ENCODE data around the gene LMF2.

LMF2 gene

GRCh38 chr22:50548040-50548920 lies 40.8 kb upstream of the LMF2 start:
- DNase-seq (ENCODE audit: low spot score) = no peak
- H3K27ac ChIP-seq = no peak overlapping the region
- peak overlapping the region; percentile 51 for H3K4me3 ChIP-seq
- TF ChIP-seq CTCF (IDR thresholded peaks at IDR 0.05) = no peak

- H3K4me3 ChIP-seq = no peak overlapping the region
- no peak for TF ChIP-seq CTCF (IDR thresholded peaks at IDR 0.05)
- DNase-seq (ENCODE audit: low spot score) = no peak
- H3K27ac ChIP-seq = no peak overlapping the region
These were observed 39.9 kb upstream of the LMF2 start for GRCh38 chr22:50547263-50547985.

GRCh38 chr22:50546326-50547262 lies 39.1 kb upstream of the LMF2 start:
- DNase-seq (ENCODE audit: low spot score) = no peak
- no peak for TF ChIP-seq CTCF (IDR thresholded peaks at IDR 0.05)
- Histone ChIP-seq H3K4me3 (no peak overlapping the region), H3K27ac (no peak overlapping the region)

GRCh38 chr22:50545522-50546325 lies 38.2 kb upstream of the LMF2 start, which contains the start of gene KLHDC7B:
TSS of gene KLHDC7B (plus strand) at chr22:50545899. CDS start at chr22:50546244, 345 bp downstream.
- no peak for TF ChIP-seq CTCF (IDR thresholded peaks at IDR 0.05)
- no peak for DNase-seq (ENCODE audit: low spot score)
- H3K27ac ChIP-seq = no peak within 1 kb of the TSS
- H3K4me3 ChIP-seq = no peak within 1 kb of the TSS

- H3K27ac ChIP-seq = no peak overlapping the region
- DNase-seq (ENCODE audit: low spot score) = no peak
- TF ChIP-seq CTCF (IDR thresholded peaks at IDR 0.05) = no peak
- no peak overlapping the region for H3K4me3 ChIP-seq
These were observed 37.3 kb upstream of the LMF2 start for GRCh38 chr22:50544746-50545253.

Data from coronary artery (tissue), 2 donors.